GM12801 (cell line): Measurements from ENCODE around the gene CHKA.

Source experiments
- CTCF ChIP-seq: IDR thresholded peaks from one replicate; pipeline ENCODE4 v1.5.1; 2011; ENCODE audit warnings: control low read depth; ENCODE audit not compliant: insufficient read length; ENCODE audit errors: extremely low read depth

The CHKA gene

GRCh38 chr11:68040957-68041591 lies 80.1 kb downstream of the CHKA start:
- no peak for TF ChIP-seq CTCF

GRCh38 chr11:68040101-68040956 lies 80.9 kb downstream of the CHKA start:
- no peak for TF ChIP-seq CTCF

GRCh38 chr11:68039526-68040086 lies 81.6 kb downstream of the CHKA start:
- no peak for TF ChIP-seq CTCF

- TF ChIP-seq CTCF, result no peak
Observed at GRCh38 chr11:68038718-68039525, 82.3 kb downstream of the CHKA start, which contains the start of gene TCIRG1. Gene TCIRG1 (plus strand): TSS chr11:68039025. CDS start chr11:68041272, 2,247 bp downstream.

GRCh38 chr11:68038226-68038717 lies 82.9 kb downstream of the CHKA start:
- no peak for TF ChIP-seq CTCF

GRCh38 chr11:68037411-68038225 lies 83.6 kb downstream of the CHKA start:
- no peak for TF ChIP-seq CTCF
